Naive thymus-derived CD8-positive, alpha-beta T cell (primary cell): ENCODE data around the gene PADI2. TPM values are rescaled to one million over a fixed set of nuclear protein-coding genes. Genes with fewer than 3 reads are reported as not detected.

ENCODE experiments used
- ATAC-seq, 2 donors: fragments of 150-1000 bp; cut with Tn5 transposase in 1 of 2; sonication (Bioruptor Pico), chemical (Tn5 transposase) in 1 of 2; 1 replicate in 1 of 2; 2 replicates in 1 of 2; pipeline ENCODE4 v1.10.0; 2021; ENCODE audit warnings: mild to moderate bottlenecking in 2 of 2, moderate library complexity in 2 of 2
- POLR2A ChIA-PET: fragments of 350-600 bp; sonication (Branson Sonifier 250); formaldehyde crosslinking; loops from one replicate; lab custom pipeline; 2021; ENCODE audit warnings: antibody characterized with exemption; lab: Charles Lee
- DNase-seq, 10 donors: peaks; one replicate each; pipeline versions ENCODE4 v3.0.0 to v3.0.0-alpha.2; 2020 to 2022
- H3K27ac Mint-ChIP-seq, 10 donors: one replicate each; pipeline ENCODE4 v1.8.0; 2020 to 2022; ENCODE audit warnings: mild to moderate bottlenecking in 10 of 10, mixed read lengths in 10 of 10, moderate library complexity in 4 of 10, inconsistent platforms in 1 of 10
- H3K27me3 Mint-ChIP-seq, 5 donors: one replicate each; pipeline ENCODE4 v1.8.0; 2021 to 2022; ENCODE audit warnings: mixed read lengths in 5 of 5
- H3K36me3 Mint-ChIP-seq, 3 donors: one replicate each; pipeline ENCODE4 v1.8.0; 2020 to 2022; ENCODE audit warnings: mixed read lengths in 3 of 3, mild to moderate bottlenecking in 2 of 3, inconsistent platforms in 1 of 3
- H3K4me1 Mint-ChIP-seq, 4 donors: one replicate each; pipeline ENCODE4 v1.8.0; 2021 to 2022; ENCODE audit warnings: mixed read lengths in 4 of 4
- H3K4me3 Mint-ChIP-seq, 10 donors: one replicate each; pipeline ENCODE4 v1.8.0; 2020 to 2022; ENCODE audit warnings: mild to moderate bottlenecking in 10 of 10, mixed read lengths in 10 of 10, moderate library complexity in 6 of 10, inconsistent platforms in 1 of 10
- H3K9me3 Mint-ChIP-seq, 9 donors: one replicate each; pipeline ENCODE4 v1.8.0; 2020 to 2022; ENCODE audit warnings: mixed read lengths in 9 of 9, mild to moderate bottlenecking in 3 of 9, inconsistent platforms in 1 of 9, moderate library complexity in 1 of 9
- polyA plus RNA-seq, 3 donors: library from polyadenylated mRNA; unstranded; fragments of 300-500 nt; fragmentation: Illumina TruSeq; gene quantifications; one replicate each; pipeline ENCODE4 v1.2.3, GENCODE V29; 2021
- total RNA-seq, 8 experiments: library from RNA in 2 of 8; stranded (reverse) in 2 of 8; gene quantifications; one replicate each; pipeline ENCODE4 v1.2.3 and lab custom pipeline; 2021 to 2026

The PADI2 gene
- total and polyA plus RNA-seq, 5 experiments from 2014 or later, result 0.06 TPM; not detected in 4

DNA sequence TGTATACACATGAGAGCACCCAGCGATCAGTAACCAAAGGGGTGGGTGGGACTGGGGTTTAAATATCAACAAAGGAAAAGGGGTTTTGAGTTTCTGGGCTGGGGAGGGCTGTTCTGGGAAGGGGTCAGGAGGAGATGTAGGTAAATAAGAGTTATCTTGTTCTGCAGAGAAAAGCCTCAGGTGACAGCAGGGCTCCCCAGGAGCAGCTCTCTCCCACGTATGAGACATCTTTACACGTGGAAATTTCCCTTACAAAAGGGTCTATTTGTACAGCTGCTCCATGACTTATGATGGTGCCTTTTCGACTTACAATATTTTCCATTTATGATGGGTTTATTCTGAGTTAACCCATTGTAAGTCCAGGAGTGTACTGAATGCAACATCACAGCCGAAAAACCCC, 16.3 kb upstream of the PADI2 start:
- H3K4me1 Mint-ChIP-seq, result peaks cover 0 to 2% (median 0%) of the 10 kb centered on the region in 4 donors
- H3K4me3 Mint-ChIP-seq, result no peak overlapping the region
- ATAC-seq (no peak), DNase-seq (no peak)
- POLR2A ChIA-PET, result no interaction called here
- no peak overlapping the region for H3K27ac Mint-ChIP-seq
- H3K27me3 Mint-ChIP-seq, result peaks cover 9 to 40% (median 23%) of the 10 kb centered on the region in 5 donors
- H3K9me3 Mint-ChIP-seq, result no peaks in the 10 kb centered on the region
- no peaks in the 10 kb centered on the region for H3K36me3 Mint-ChIP-seq

DNA sequence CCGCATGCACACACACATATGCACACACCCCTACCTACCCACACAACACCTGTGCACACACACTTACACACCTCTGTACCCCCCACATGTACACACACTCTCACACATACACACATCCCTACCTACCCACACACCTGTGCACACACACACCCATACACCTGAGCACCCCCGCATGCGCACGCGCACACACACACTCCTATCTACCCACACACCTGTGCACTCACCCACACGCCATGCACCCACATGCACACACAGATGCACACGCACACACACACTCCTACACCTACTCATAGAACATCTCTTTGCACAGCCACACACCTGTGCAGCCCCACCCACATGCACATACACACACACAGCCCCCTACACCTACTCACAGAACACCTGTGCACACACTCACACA, 15.5 kb upstream of the PADI2 start:
- Mint-ChIP-seq H3K36me3 (no peaks in the 10 kb centered on the region), H3K27me3 (peaks cover 9 to 40% (median 23%) of the 10 kb centered on the region in 5 donors), H3K4me1 (peaks cover 0 to 2% (median 0%) of the 10 kb centered on the region in 4 donors), H3K4me3 (no peak overlapping the region), H3K9me3 (no peaks in the 10 kb centered on the region), H3K27ac (no peak overlapping the region)
- no peak for DNase-seq
- ATAC-seq, result no peak
- POLR2A ChIA-PET, result no interaction called here

DNA sequence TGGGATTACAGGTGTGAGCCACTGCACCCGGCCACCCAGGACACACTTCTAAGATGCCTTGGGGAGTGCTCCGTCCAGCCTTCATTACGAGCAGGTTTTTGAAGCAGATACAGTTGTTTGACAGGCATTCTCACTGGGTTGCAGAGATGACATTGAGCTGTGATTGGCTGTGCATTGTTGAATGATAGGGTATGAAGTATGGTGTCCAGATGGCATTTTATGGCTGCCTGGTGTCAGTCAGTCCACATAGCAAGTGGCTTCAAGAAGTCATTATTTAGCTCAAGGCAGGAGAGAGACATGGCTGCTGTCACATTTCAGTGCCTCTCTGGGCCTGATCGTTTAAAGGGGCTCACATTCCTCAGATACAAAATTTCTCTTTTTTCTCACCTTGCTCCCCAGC, 14.8 kb upstream of the PADI2 start:
- Mint-ChIP-seq H3K27me3 (peaks cover 9 to 40% (median 23%) of the 10 kb centered on the region in 5 donors), H3K36me3 (no peaks in the 10 kb centered on the region), H3K4me1 (peaks cover 0 to 2% (median 0%) of the 10 kb centered on the region in 4 donors), H3K9me3 (no peaks in the 10 kb centered on the region), H3K4me3 (no peak overlapping the region), H3K27ac (no peak overlapping the region)
- ATAC-seq (no peak), DNase-seq (no peak)
- POLR2A ChIA-PET, result no interaction called here

DNA sequence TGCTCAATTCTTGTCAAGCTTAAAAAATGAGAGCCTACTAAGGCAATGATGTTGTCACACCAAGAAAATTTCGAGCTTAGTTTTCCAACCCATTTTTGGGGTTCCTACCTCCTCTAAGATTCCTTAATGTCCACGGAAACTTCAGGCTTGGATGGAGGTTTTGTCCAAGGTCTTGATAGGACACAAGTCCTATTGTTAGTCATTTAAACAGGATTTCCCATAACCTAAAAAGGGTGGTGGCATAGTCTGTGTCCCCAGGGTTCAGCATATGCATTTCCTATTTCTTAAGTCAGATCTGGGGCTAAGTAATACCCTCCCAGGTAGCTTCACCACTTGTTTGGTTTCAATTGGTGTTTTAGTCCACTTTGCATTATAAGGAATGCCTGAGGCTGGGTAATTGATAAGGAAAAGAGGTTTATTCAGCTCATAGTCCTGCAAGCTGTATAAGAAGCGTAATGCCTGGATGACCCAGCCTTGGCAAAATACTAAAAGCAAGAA, 10.9 kb upstream of the PADI2 start:
- POLR2A ChIA-PET, result no interaction called here
- Mint-ChIP-seq H3K4me3 (no peak overlapping the region), H3K27me3 (peaks cover 8 to 19% (median 11%) of the 10 kb centered on the region in 5 donors), H3K27ac (no peak overlapping the region), H3K4me1 (peaks cover 0 to 9% (median 3%) of the 10 kb centered on the region in 4 donors), H3K36me3 (no peaks in the 10 kb centered on the region), H3K9me3 (no peaks in the 10 kb centered on the region)
- DNase-seq (no peak), ATAC-seq (no peak)

DNA sequence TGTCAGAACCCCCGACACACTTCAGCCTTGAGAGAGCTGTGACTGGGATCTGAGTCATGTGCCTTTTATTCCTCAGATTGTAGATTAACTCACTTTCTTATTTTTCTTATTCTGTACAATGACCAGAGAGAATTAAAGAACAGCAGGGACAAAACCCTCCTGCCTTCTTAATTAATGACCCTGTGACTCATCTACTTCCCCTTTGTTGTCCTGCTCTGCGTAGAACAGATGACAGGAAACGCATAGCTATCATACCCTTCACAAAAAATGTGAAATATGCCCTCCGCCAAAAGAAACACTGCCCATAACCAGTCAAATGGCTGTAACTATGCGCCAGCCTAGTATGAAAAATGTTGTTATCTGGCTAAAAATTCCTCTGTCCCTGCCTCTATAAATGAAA, 9.1 kb upstream of the PADI2 start:
- Mint-ChIP-seq H3K36me3 (no peaks in the 10 kb centered on the region), H3K27ac (no peak overlapping the region), H3K4me1 (peaks cover 0 to 9% (median 3%) of the 10 kb centered on the region in 4 donors), H3K4me3 (no peak overlapping the region), H3K27me3 (peaks cover 2 to 13% (median 9%) of the 10 kb centered on the region in 5 donors), H3K9me3 (no peaks in the 10 kb centered on the region)
- POLR2A ChIA-PET, result no interaction called here
- ATAC-seq (no peak), DNase-seq (no peak)

DNA sequence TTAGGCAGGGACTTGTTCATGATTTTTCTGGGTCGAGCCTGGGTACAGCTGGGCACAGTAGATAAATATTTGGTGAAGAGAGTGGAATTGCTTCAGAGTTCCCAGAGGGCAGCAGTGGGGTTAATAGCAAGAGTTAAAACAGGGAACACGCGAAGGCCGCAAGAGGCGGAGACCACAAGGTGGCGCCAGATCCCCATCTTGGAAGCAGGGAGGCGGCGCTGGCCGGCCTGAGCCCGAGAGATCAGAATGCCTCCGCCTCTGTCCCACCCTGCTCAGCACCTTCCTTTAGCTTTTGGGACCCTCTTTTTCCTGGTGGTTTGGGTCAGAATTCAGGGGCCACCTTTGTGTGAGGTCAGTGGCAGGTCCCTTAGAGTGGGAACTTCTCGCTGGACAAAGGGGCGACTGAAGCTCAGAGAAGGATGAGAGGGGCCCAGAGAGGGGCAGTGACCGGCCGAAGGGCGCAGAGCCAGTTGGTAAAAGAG, 6.5 kb upstream of the PADI2 start:
- POLR2A ChIA-PET, result interaction anchor here (0.6 to 1.2 kb wide), 3 partner anchors 119 to 188 kb away, joined by 3 read pairs; no protein-coding TSS in a partner anchor
- Mint-ChIP-seq H3K27ac (peak overlapping the region in 1 of 10 donors; percentile 15), H3K36me3 (no peaks in the 10 kb centered on the region), H3K4me1 (peaks cover 0 to 9% (median 3%) of the 10 kb centered on the region in 4 donors), H3K27me3 (peaks cover 2 to 20% (median 12%) of the 10 kb centered on the region in 5 donors), H3K4me3 (peak overlapping the region in 1 of 10 donors; percentile 24), H3K9me3 (no peaks in the 10 kb centered on the region)
- ATAC-seq, result peak; percentile 81 to 89
- peak; percentile 64 to 91 (median 80) for DNase-seq

DNA sequence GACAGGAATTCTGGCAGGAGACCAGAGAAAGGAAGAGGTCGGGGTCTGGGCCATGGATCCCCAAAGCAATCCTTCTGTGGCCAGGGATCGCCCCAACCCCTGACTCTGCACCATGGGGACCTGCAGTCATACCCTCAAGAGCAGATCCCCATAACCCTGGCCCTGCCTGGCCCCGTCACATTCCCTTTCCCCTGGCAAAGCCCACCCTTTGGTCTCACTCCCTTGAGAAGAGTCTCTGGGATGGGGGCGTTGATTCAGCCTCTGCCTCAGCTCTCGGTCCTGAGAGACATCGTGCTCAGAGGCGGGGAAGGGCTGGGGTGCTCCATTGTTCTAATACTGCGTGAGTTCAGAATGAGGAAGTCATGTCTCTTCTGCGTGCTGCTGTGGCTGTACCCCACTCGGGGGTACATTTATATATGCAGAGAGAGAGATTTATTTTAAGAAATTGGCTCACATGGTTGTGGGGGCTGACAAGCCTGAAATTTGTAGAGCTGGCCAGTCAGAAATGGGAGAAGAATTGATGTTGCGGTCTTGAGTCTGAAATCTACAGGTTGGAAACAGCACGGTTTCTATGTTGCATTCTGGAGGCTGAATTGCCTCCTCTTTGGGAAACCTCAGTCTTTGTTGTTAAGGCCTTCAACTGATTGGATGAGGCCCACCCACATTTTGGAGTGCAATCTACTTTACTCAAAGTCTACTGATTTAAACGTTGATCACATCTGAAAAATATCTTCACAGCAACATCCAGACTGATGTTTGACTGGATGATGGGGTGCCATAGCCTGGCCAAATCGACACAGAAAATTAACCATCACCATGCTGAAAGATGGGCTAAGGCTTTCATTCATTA, 4.2 kb upstream of the PADI2 start:
- peaks cover 5 to 41% (median 24%) of the 10 kb centered on the region in 5 donors for H3K27me3 Mint-ChIP-seq
- DNase-seq, result no peak
- ATAC-seq, result no peak
- H3K4me3 Mint-ChIP-seq, result no peak overlapping the region
- no peaks in the 10 kb centered on the region for H3K36me3 Mint-ChIP-seq
- no peaks in the 10 kb centered on the region for H3K9me3 Mint-ChIP-seq
- POLR2A ChIA-PET, result no interaction called here
- H3K27ac Mint-ChIP-seq, result no peak overlapping the region
- H3K4me1 Mint-ChIP-seq, result peaks cover 3 to 19% (median 11%) of the 10 kb centered on the region in 4 donors

DNA sequence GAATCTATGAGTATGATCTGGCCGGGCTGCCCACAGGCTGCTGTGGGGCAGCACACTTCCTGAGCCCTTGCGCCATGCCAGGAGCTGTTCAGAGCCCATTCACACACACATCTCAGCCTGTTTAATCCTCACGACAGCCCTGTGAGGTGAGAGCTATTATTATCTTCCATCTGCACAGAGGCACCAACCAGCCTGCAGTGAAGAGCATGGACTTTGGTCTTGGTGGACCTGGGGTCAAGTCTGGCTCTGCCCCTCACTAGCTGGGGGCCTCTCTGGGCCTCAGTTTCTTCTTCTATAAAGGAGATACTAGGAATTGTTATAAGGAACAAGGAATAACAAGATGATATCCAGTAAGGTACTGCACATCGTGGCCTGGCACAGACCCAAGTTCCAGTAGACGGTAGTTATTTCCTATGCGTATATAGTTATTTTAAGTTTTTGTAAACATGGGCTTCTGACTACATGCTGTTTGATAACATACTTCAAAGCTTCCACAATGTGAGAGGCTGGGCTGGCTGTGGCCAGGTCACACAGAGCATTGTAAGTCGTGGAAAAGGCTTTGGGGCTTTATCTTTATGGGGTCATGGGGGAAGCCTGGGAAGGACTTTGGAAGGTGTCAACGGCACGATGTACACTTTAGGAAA, 3.4 kb upstream of the PADI2 start:
- ATAC-seq (no peak), DNase-seq (no peak)
- POLR2A ChIA-PET, result no interaction called here
- Mint-ChIP-seq H3K27ac (no peak overlapping the region), H3K36me3 (no peaks in the 10 kb centered on the region), H3K4me1 (peaks cover 5 to 21% (median 15%) of the 10 kb centered on the region in 4 donors), H3K4me3 (no peak overlapping the region), H3K27me3 (peaks cover 8 to 49% (median 31%) of the 10 kb centered on the region in 5 donors), H3K9me3 (no peaks in the 10 kb centered on the region)

DNA sequence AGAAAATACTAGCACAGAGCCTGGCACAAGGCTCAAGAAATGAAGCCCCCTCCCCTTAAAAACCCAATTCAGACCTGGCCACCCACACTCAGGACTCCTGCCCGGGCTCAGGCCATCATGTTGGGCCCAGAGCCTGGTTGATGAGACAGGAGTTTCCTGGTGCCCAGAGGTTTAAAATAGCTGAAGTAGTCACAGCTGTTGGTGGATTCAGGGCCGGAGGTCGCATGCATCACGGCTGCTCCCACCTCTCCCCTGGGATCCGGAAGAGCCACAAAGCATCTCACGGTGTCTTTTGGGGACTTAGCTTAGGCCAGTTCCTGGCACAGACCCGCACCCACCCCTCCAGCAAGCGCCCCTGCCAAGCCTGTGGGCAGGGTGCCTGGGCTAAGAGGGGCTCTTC, 2.6 kb upstream of the PADI2 start:
- no peaks in the 10 kb centered on the region for H3K9me3 Mint-ChIP-seq
- no peak overlapping the region for H3K4me3 Mint-ChIP-seq
- POLR2A ChIA-PET, result no interaction called here
- peaks cover 11 to 56% (median 34%) of the 10 kb centered on the region in 5 donors for H3K27me3 Mint-ChIP-seq
- no peaks in the 10 kb centered on the region for H3K36me3 Mint-ChIP-seq
- ATAC-seq (no peak), DNase-seq (no peak)
- H3K4me1 Mint-ChIP-seq, result peaks cover 5 to 21% (median 15%) of the 10 kb centered on the region in 4 donors
- H3K27ac Mint-ChIP-seq, result no peak overlapping the region

DNA sequence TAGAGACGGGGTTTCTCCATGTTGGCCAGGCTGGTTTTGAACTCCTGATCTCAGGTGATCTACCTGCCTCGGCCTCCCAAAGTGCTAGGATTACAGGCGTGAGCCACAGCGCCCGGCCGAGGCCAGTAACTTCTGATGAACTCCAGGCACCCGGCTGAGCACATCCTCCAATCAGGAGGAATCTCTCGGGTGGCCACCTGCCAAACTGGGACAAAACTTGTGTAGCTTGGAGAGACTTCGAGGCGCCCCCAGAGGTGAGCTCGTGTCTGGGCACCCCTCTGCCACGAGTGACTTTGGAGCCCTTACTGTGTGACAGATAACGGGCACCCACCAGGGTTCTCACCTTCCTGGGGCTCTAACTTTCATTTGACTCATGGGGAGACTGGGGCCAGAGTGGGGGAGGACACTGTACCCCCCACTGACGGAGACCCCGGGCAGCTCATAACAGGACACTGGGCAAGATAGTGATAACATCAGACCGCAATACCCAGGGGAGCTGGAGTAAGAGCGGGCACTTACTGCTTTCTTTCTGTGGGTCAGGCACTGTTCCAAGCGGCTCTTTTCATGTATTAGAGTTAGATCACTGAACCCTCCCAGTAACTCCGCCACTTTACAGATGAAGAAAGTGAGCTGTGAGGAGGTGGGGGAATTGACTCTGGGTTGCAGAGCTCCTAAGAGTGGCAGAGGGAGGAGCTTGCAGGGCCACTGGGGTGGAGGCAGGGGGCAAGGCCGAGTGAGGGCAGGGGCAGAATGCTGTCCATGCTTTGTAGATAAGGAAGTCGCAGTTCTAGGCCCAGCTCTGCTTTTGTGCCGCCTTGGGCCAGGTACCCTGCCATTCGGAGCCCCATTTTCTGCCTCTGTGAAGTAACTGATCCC, 1.9 kb upstream of the PADI2 start:
- H3K4me3 Mint-ChIP-seq, result no peak overlapping the region
- peaks cover 16 to 62% (median 36%) of the 10 kb centered on the region in 5 donors for H3K27me3 Mint-ChIP-seq
- H3K27ac Mint-ChIP-seq, result no peak overlapping the region
- no peak for ATAC-seq
- POLR2A ChIA-PET, result interaction anchor here (0.6 kb wide), 1 partner anchor 112 kb away, joined by 5 read pairs; no protein-coding TSS in a partner anchor
- DNase-seq, result no peak
- no peaks in the 10 kb centered on the region for H3K36me3 Mint-ChIP-seq
- H3K9me3 Mint-ChIP-seq, result no peaks in the 10 kb centered on the region
- peaks cover 5 to 21% (median 15%) of the 10 kb centered on the region in 4 donors for H3K4me1 Mint-ChIP-seq

DNA sequence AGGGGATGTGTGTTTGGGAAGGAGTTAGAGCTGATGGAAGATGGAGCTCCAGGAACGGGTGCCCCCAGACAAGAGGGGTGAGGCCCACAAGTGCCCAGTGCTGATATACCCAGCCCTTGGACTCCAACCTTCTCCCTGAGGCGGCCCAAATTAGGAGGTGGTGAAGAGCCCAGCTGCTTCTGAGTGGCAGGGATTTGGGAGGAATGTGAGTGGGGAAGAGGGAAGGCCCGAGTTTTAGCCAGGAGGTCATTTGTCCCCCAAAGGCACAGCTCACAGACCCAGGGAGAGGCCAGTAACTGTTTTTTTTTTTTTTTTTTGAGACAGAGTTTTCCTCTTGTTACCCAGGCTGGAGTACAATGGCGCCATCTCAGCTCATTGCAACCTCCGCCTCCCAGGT, 1.2 kb upstream of the PADI2 start:
- DNase-seq, result no peak
- no peaks in the 10 kb centered on the region for H3K36me3 Mint-ChIP-seq
- H3K4me3 Mint-ChIP-seq, result peak overlapping the region in 2 of 10 donors; percentile 12 to 63
- H3K4me1 Mint-ChIP-seq, result peaks cover 5 to 16% (median 12%) of the 10 kb centered on the region in 4 donors
- peaks cover 19 to 62% (median 39%) of the 10 kb centered on the region in 5 donors for H3K27me3 Mint-ChIP-seq
- POLR2A ChIA-PET, result interaction anchor here (0.6 kb wide), 1 partner anchor 113 kb away, joined by 5 read pairs; no protein-coding TSS in a partner anchor
- no peak overlapping the region for H3K27ac Mint-ChIP-seq
- no peaks in the 10 kb centered on the region for H3K9me3 Mint-ChIP-seq
- ATAC-seq, result no peak
